Measurements from ENCODE around the gene DUSP10.

The DUSP10 gene

GRCh38 chr1:221690858-221691257 is 51.0 kb downstream of the DUSP10 start:
- no peak for DNase-seq

GRCh38 chr1:221689138-221689537 is 52.8 kb downstream of the DUSP10 start:
- no peak for DNase-seq

DNA sequence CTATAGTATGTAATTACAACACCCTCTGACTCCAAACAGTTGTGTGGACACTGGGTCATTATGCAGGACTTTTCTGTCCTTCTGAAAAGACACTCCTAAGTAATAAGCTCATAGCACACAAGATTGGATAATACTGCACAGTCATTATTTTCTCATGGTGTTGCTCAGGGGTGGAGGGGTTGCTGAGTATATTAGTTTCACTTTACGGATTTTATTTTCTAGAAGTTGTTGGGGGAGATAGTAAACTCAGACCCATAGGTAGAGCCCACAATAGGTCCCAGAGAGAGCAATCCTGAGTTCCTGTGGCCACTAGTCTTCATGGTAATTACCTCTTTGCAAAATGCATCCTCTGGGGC is 53.4 kb downstream of the DUSP10 start:
- DNase-seq, result no peak

- DNase-seq, result no peak
These were observed 53.9 kb downstream of the DUSP10 start for GRCh38 chr1:221687836-221688487.

GRCh38 chr1:221683681-221684080 is 58.2 kb downstream of the DUSP10 start:
- DNase-seq, result no peak

DNA sequence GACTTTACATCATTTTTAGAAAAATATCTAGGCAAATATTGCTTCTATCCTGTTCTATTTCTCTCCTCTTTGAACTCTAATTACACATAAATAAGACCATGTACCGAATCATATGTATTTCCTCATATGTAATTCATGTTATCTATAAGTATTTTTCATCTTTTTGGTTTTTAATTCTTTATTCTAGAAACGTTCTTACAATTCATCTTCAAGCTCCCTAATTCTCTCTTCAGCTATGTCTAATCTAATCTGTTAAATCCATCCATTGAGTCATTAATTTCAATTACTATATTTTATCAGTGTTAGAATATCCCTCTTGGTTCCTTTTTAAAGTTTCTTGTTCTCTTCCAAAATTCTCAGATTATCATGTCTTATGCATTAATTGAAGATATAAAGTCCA is 61.8 kb downstream of the DUSP10 start:
- no peak for DNase-seq

- DNase-seq, result no peak
These were observed 63.9 kb downstream of the DUSP10 start for GRCh38 chr1:221678014-221678413.

- DNase-seq, result no peak
These were observed 65.7 kb downstream of the DUSP10 start for GRCh38 chr1:221675880-221676800.

- no peak for DNase-seq
These were observed 68.9 kb downstream of the DUSP10 start for GRCh38 chr1:221672965-221673364.

DNA sequence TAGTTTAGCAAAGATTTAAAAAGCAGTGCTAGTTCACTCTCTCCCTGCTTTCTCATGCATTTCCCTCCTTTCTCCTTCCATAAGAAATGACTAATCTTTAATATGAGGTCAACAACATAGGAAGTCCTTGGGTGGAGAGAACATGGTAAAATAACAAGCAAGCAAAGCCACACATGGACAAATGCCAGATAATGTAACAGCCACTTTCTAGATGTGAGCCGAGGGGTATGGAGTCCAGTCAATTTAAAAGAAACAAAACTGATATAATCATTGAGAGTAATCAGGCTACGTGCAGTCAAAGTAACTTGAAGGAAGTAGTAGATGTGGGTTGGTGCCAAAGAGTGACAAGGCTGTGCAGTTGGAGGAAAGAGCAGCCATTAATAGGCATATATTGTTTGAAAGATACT is 69.6 kb downstream of the DUSP10 start:
- no peak for DNase-seq

- DNase-seq, result no peak
These were observed 71.8 kb downstream of the DUSP10 start for GRCh38 chr1:221670081-221670480.

DNA sequence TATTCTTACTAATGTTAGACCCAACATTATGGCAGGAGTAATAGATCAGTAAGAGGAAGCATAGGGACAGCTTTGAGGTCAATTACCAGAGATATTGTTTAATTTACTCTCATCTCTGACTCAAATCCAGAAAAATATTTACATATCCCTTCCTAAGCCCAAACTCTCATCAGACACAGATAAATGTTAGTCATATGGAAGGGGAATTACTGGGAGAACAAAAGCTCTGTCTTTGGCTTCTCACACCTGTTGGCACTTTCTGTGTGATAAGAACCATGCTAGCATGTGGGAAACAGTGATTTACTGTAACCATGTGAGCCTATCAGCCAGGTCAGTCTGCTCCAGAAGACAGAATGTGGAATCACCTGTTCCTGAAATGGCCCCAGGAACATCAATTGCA is 72.4 kb downstream of the DUSP10 start:
- no peak for DNase-seq

- no peak for DNase-seq
These were observed 74.4 kb downstream of the DUSP10 start for GRCh38 chr1:221667504-221667903.

DNA sequence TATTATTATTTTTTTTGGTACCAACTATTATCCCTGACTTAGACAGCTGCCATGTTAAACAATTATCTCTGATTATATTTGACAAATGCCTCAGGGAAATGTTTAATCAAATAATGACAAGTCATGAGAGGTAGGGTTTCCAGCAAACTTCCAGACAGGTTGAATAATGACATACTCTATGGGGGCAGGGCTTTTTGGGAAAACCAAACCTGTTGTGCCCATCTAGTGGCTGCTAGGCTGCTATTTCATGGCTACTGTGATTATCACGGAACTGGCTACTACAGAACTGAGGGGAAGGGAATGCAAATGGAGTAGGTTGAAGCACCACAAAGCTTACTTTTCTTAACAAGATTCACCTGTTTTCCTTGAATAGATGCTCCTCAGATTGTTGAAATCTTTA is 77.6 kb downstream of the DUSP10 start:
- DNase-seq, result no peak

DNA sequence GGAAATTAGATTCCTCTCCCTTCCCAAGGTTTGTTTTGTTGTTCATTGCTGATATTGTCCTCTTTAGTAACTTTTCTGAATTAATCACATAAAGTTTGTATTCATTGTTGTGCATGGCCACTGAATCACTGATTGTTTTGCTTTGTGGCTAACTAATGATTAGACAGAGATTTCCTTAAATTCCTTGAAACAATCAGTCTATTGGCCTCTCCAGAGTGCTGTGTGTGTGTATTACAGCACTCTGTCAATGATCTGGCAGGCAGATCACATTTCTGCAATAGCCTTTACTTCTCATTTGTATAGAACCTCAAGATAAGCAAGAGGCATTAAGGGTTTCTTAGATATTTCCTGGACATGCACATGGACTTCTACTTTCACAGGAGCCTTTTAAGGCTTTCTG is 78.6 kb downstream of the DUSP10 start:
- no peak for DNase-seq

DNA sequence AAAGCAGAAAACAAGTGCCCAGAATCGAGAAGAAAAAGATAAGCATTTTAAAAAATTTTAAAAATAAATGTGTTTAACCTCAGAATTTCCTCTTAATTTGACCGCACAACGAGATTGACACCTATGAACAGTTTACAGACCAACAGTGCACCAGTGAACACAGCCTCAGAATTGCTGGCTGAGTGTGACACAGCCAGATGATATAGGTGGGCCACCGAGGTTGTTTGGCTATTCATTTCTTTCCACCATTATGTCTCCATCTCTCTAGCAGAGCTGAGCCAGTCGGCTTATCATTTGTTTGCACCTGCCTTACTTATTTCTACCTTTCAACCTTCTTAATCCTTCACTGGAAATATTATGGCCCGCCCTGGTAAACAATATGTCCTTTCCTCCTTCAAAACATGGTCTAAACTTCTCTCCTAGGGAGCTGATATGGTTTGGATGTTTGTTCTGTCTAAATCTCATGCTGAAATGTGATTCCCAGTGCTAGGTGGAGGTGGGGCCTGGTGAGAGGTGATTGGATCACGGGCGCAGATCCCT is 86.1 kb downstream of the DUSP10 start:
- no peak for DNase-seq

Data from activated CD4-positive, alpha-beta T cell treated with anti-CD3 and anti-CD28 coated beads for 1 hour (primary cell).